ENCODE measurements around the gene AKAP13. TPM values are rescaled to one million over a fixed set of nuclear protein-coding genes. Genes with fewer than 3 reads are reported as not detected.
"Not testable (repeated sequence)": the region's sequence is repeated elsewhere in the genome, so short reads cannot be mapped to it uniquely, and the experiment has no call there.

Gene AKAP13
- polyA plus RNA-seq, 1 donor from 2014 or later, result 10.0 TPM

- Histone ChIP-seq H3K27me3 (ENCODE audit: insufficient read depth, low read depth, low read length) (no peaks in the 10 kb centered on the region), H3K9me3 (ENCODE audit: low read length) (no peaks in the 10 kb centered on the region), H3K9me2 (ENCODE audit: insufficient read depth, low read length) (no peaks in the 10 kb centered on the region), H3K4me2 (ENCODE audit: low read length) (no peak overlapping the region), H3K4me3 (ENCODE audit: low read length) (no peak overlapping the region), H3K79me2 (replicated peaks; ENCODE audit: insufficient read depth, low read length) (no peaks in the 10 kb centered on the region), H3K27ac (ENCODE audit: low read length) (no peak overlapping the region), H3K9ac (ENCODE audit: low read length) (no peak overlapping the region), H4K20me1 (ENCODE audit: insufficient read depth) (no peaks in the 10 kb centered on the region), H3K36me3 (ENCODE audit: insufficient read depth, low read length) (no peaks in the 10 kb centered on the region), H2AFZ (ENCODE audit: low read depth, low read length) (no peak overlapping the region), H3F3A (ENCODE audit: insufficient read depth, low read length, poor library complexity, severe bottlenecking) (no peaks in the 10 kb centered on the region)
- TF ChIP-seq EP300 (conservative IDR thresholded peaks at IDR 0.05; ENCODE audit: poor library complexity, severe bottlenecking), result no peak
- no peak for TF ChIP-seq SMC3 (conservative IDR thresholded peaks at IDR 0.05; ENCODE audit: poor library complexity)
- TF ChIP-seq RAD21 (conservative IDR thresholded peaks at IDR 0.05), result no peak
- TF ChIP-seq MXI1 (conservative IDR thresholded peaks at IDR 0.05; ENCODE audit: poor library complexity, severe bottlenecking), result no peak
- TF ChIP-seq CTCF (IDR thresholded peaks at IDR 0.05; ENCODE audit: poor library complexity, severe bottlenecking), result no peak
- TF ChIP-seq EZH2 (IDR thresholded peaks at IDR 0.05; ENCODE audit: borderline replicate concordance, insufficient read depth, low read length, poor library complexity, severe bottlenecking), result no peak
- TF ChIP-seq POLR2AphosphoS5 (IDR thresholded peaks at IDR 0.05), result no peak
- no peak for TF ChIP-seq TAF1 (IDR thresholded peaks at IDR 0.05; ENCODE audit: low read depth)
- TF ChIP-seq REST (IDR thresholded peaks at IDR 0.05; ENCODE audit: borderline replicate concordance), result no peak
Measured at GRCh38 chr15:85583923-85584390, 203.6 kb downstream of the AKAP13 start.

GRCh38 chr15:85584872-85585271, 204.5 kb downstream of the AKAP13 start:
- Histone ChIP-seq H3K79me2 (replicated peaks; ENCODE audit: insufficient read depth, low read length) (no peaks in the 10 kb centered on the region), H4K20me1 (ENCODE audit: insufficient read depth) (no peaks in the 10 kb centered on the region), H3K36me3 (ENCODE audit: insufficient read depth, low read length) (no peaks in the 10 kb centered on the region), H3K27me3 (ENCODE audit: insufficient read depth, low read depth, low read length) (no peaks in the 10 kb centered on the region), H3K9me3 (ENCODE audit: low read length) (no peaks in the 10 kb centered on the region), H3K27ac (ENCODE audit: low read length) (no peak overlapping the region), H3F3A (ENCODE audit: insufficient read depth, low read length, poor library complexity, severe bottlenecking) (no peaks in the 10 kb centered on the region), H3K4me2 (ENCODE audit: low read length) (no peak overlapping the region), H2AFZ (ENCODE audit: low read depth, low read length) (no peak overlapping the region), H3K9ac (ENCODE audit: low read length) (no peak overlapping the region), H3K4me3 (ENCODE audit: low read length) (no peak overlapping the region), H3K9me2 (ENCODE audit: insufficient read depth, low read length) (no peaks in the 10 kb centered on the region)
- TF ChIP-seq MXI1 (conservative IDR thresholded peaks at IDR 0.05; ENCODE audit: poor library complexity, severe bottlenecking) (no peak), REST (IDR thresholded peaks at IDR 0.05; ENCODE audit: borderline replicate concordance) (no peak), TAF1 (IDR thresholded peaks at IDR 0.05; ENCODE audit: low read depth) (no peak), RAD21 (conservative IDR thresholded peaks at IDR 0.05) (no peak), POLR2AphosphoS5 (IDR thresholded peaks at IDR 0.05) (no peak), SMC3 (conservative IDR thresholded peaks at IDR 0.05; ENCODE audit: poor library complexity) (no peak), CTCF (IDR thresholded peaks at IDR 0.05; ENCODE audit: poor library complexity, severe bottlenecking) (no peak), EP300 (conservative IDR thresholded peaks at IDR 0.05; ENCODE audit: poor library complexity, severe bottlenecking) (no peak), EZH2 (IDR thresholded peaks at IDR 0.05; ENCODE audit: borderline replicate concordance, insufficient read depth, low read length, poor library complexity, severe bottlenecking) (no peak)

- H3K9me2 ChIP-seq (ENCODE audit: insufficient read depth, low read length); H3K9me3 ChIP-seq (ENCODE audit: low read length); H3K79me2 ChIP-seq (replicated peaks; ENCODE audit: insufficient read depth, low read length); H3K9ac ChIP-seq (ENCODE audit: low read length); H3F3A ChIP-seq (ENCODE audit: insufficient read depth, low read length, poor library complexity, severe bottlenecking); H3K4me3 ChIP-seq (ENCODE audit: low read length); H3K4me2 ChIP-seq (ENCODE audit: low read length); H3K27ac ChIP-seq (ENCODE audit: low read length); H3K36me3 ChIP-seq (ENCODE audit: insufficient read depth, low read length); H4K20me1 ChIP-seq (ENCODE audit: insufficient read depth); H3K27me3 ChIP-seq (ENCODE audit: insufficient read depth, low read depth, low read length); H2AFZ ChIP-seq (ENCODE audit: low read depth, low read length): not testable (repeated sequence)
Measured at GRCh38 chr15:85586196-85586595, 205.8 kb downstream of the AKAP13 start.

Measured in neural cell (in vitro differentiated cells).